Measurements from ENCODE around the gene LRRC73. TPM values are rescaled to one million over a fixed set of nuclear protein-coding genes. Genes with fewer than 3 reads are reported as not detected.
"Not testable (repeated sequence)": the region's sequence is repeated elsewhere in the genome, so short reads cannot be mapped to it uniquely, and the experiment has no call there.

The LRRC73 gene
- 0.01 TPM for polyA plus RNA-seq (2013)

- H3K27ac ChIP-seq (ENCODE audit: insufficient read depth in 1 of 2, low read depth in 1 of 2, low read length in 2 of 2, poor library complexity in 1 of 2, severe bottlenecking in 2 of 2), result no peak within 1 kb of the TSS
- POLR2A ChIA-PET, result interaction anchor here (0.5 kb wide), 1 partner anchor 53 kb away, joined by 4 read pairs; no protein-coding TSS in a partner anchor
- peak within 1 kb of the TSS; percentile 6 to 73 (median 59) for H3K4me3 ChIP-seq (ENCODE audit: control insufficient read depth in 1 of 7, extremely low read depth in 1 of 7, insufficient read depth in 4 of 7, low read depth in 2 of 7, low read length in 6 of 7)
Measured at GRCh38 chr6:43509984-43510826, at the start of gene LRRC73. LRRC73 (minus strand) TSS chr6:43510346; CDS start chr6:43509785, 561 bp downstream.

GRCh38 chr6:43559328-43559727 is 49.2 kb upstream of the LRRC73 start:
- CTCF ChIA-PET, result interaction anchor here (1.5 to 2.0 kb wide), 2 partner anchors 11 to 12 kb away, joined by 5 read pairs; no protein-coding TSS in a partner anchor
- Histone ChIP-seq H3K9me3 (ENCODE audit: control extremely low read depth in 1 of 5, control insufficient read depth in 4 of 5, insufficient read depth in 2 of 5, low read depth in 1 of 5, low read length in 4 of 5) (no peaks in the 10 kb centered on the region), H3K4me1 (ENCODE audit: control extremely low read depth in 1 of 4, control insufficient read depth in 4 of 4, insufficient read depth in 4 of 4, low read length in 3 of 4) (no peaks in the 10 kb centered on the region), H3K4me3 (ENCODE audit: control insufficient read depth in 1 of 7, extremely low read depth in 1 of 7, insufficient read depth in 4 of 7, low read depth in 2 of 7, low read length in 6 of 7) (no peak overlapping the region), H3K27me3 (replicated peaks in 2 of 5; ENCODE audit: control insufficient read depth in 4 of 5, insufficient read depth in 5 of 5, low read length in 4 of 5) (no peaks in the 10 kb centered on the region), H3K36me3 (ENCODE audit: control insufficient read depth in 4 of 4, insufficient read depth in 4 of 4, low read length in 3 of 4) (peaks cover 20 to 86% (median 60%) of the 10 kb centered on the region in 4 experiments), H3K27ac (ENCODE audit: insufficient read depth in 1 of 2, low read depth in 1 of 2, low read length in 2 of 2, poor library complexity in 1 of 2, severe bottlenecking in 2 of 2) (no peak overlapping the region)
- no peak for DNase-seq
- POLR2A ChIA-PET, result no interaction called here

More at GRCh38 chr6:43509984-43510826, at the start of gene LRRC73:
- Histone ChIP-seq H3K9me3 (ENCODE audit: control extremely low read depth in 1 of 5, control insufficient read depth in 4 of 5, insufficient read depth in 2 of 5, low read depth in 1 of 5, low read length in 4 of 5) (no peaks in the 10 kb centered on the region), H3K4me1 (ENCODE audit: control extremely low read depth in 1 of 4, control insufficient read depth in 4 of 4, insufficient read depth in 4 of 4, low read length in 3 of 4) (peaks cover 0 to 26% (median 19%) of the 10 kb centered on the region in 4 experiments), H3K36me3 (ENCODE audit: control insufficient read depth in 4 of 4, insufficient read depth in 4 of 4, low read length in 3 of 4) (peaks cover 12 to 49% (median 37%) of the 10 kb centered on the region in 4 experiments), H3K27me3 (replicated peaks in 2 of 5; ENCODE audit: control insufficient read depth in 4 of 5, insufficient read depth in 5 of 5, low read length in 4 of 5) (peaks cover 0 to 42% (median 17%) of the 10 kb centered on the region in 5 experiments)
- CTCF ChIA-PET, result interaction anchor here (0.9 to 2.1 kb wide), 2 partner anchors 64 to 132 kb away, joined by 3 to 4 read pairs; no protein-coding TSS in a partner anchor
- 9% methylated on average over 84 of the region's 96 CpGs for WGBS (ENCODE audit: insufficient coverage)
- DNase-seq, result peak; percentile 64 to 75 (median 69)

- POLR2A ChIA-PET; CTCF ChIA-PET; H3K27me3 ChIP-seq (replicated peaks in 2 of 5; ENCODE audit: control insufficient read depth in 4 of 5, insufficient read depth in 5 of 5, low read length in 4 of 5); H3K4me1 ChIP-seq (ENCODE audit: control extremely low read depth in 1 of 4, control insufficient read depth in 4 of 4, insufficient read depth in 4 of 4, low read length in 3 of 4); DNase-seq; H3K27ac ChIP-seq (ENCODE audit: insufficient read depth in 1 of 2, low read depth in 1 of 2, low read length in 2 of 2, poor library complexity in 1 of 2, severe bottlenecking in 2 of 2); H3K9me3 ChIP-seq (ENCODE audit: control extremely low read depth in 1 of 5, control insufficient read depth in 4 of 5, insufficient read depth in 2 of 5, low read depth in 1 of 5, low read length in 4 of 5); H3K4me3 ChIP-seq (ENCODE audit: control insufficient read depth in 1 of 7, extremely low read depth in 1 of 7, insufficient read depth in 4 of 7, low read depth in 2 of 7, low read length in 6 of 7): not testable (repeated sequence)
- peaks cover 18 to 83% (median 65%) of the 10 kb centered on the region in 4 experiments for H3K36me3 ChIP-seq (ENCODE audit: control insufficient read depth in 4 of 4, insufficient read depth in 4 of 4, low read length in 3 of 4)
- WGBS (ENCODE audit: insufficient coverage), result 100% methylated on average over 5 of the region's 7 CpGs
Measured at GRCh38 chr6:43557620-43558019, 47.5 kb upstream of the LRRC73 start.

- CTCF ChIA-PET, result interaction anchor here (1.2 kb wide), 2 partner anchors 9 to 61 kb away, joined by 3 read pairs; no protein-coding TSS in a partner anchor
- H3K4me3 ChIP-seq (ENCODE audit: control insufficient read depth in 1 of 7, extremely low read depth in 1 of 7, insufficient read depth in 4 of 7, low read depth in 2 of 7, low read length in 6 of 7), result no peak overlapping the region
- no peaks in the 10 kb centered on the region for H3K9me3 ChIP-seq (ENCODE audit: control extremely low read depth in 1 of 5, control insufficient read depth in 4 of 5, insufficient read depth in 2 of 5, low read depth in 1 of 5, low read length in 4 of 5)
- WGBS (ENCODE audit: insufficient coverage), result no CpG with 5 or more reads among the region's 3 CpGs
- no peak for DNase-seq
- POLR2A ChIA-PET, result no interaction called here
- peaks cover 23 to 88% (median 58%) of the 10 kb centered on the region in 4 experiments for H3K36me3 ChIP-seq (ENCODE audit: control insufficient read depth in 4 of 4, insufficient read depth in 4 of 4, low read length in 3 of 4)
- H3K27ac ChIP-seq (ENCODE audit: insufficient read depth in 1 of 2, low read depth in 1 of 2, low read length in 2 of 2, poor library complexity in 1 of 2, severe bottlenecking in 2 of 2), result no peak overlapping the region
- H3K27me3 ChIP-seq (replicated peaks in 2 of 5; ENCODE audit: control insufficient read depth in 4 of 5, insufficient read depth in 5 of 5, low read length in 4 of 5), result no peaks in the 10 kb centered on the region
- H3K4me1 ChIP-seq (ENCODE audit: control extremely low read depth in 1 of 4, control insufficient read depth in 4 of 4, insufficient read depth in 4 of 4, low read length in 3 of 4), result no peaks in the 10 kb centered on the region
Measured at GRCh38 chr6:43547222-43547621, 37.1 kb upstream of the LRRC73 start.

GRCh38 chr6:43544461-43544860 is 34.3 kb upstream of the LRRC73 start:
- no peak overlapping the region for H3K27ac ChIP-seq (ENCODE audit: insufficient read depth in 1 of 2, low read depth in 1 of 2, low read length in 2 of 2, poor library complexity in 1 of 2, severe bottlenecking in 2 of 2)
- no peak overlapping the region for H3K4me3 ChIP-seq (ENCODE audit: control insufficient read depth in 1 of 7, extremely low read depth in 1 of 7, insufficient read depth in 4 of 7, low read depth in 2 of 7, low read length in 6 of 7)
- ChIA-PET POLR2A (no interaction called here), CTCF (interaction anchor here (0.8 kb wide), 1 partner anchor 20 kb away, joined by 3 read pairs; no protein-coding TSS in a partner anchor)
- DNase-seq, result no peak
- no peaks in the 10 kb centered on the region for H3K9me3 ChIP-seq (ENCODE audit: control extremely low read depth in 1 of 5, control insufficient read depth in 4 of 5, insufficient read depth in 2 of 5, low read depth in 1 of 5, low read length in 4 of 5)
- no peaks in the 10 kb centered on the region for H3K4me1 ChIP-seq (ENCODE audit: control extremely low read depth in 1 of 4, control insufficient read depth in 4 of 4, insufficient read depth in 4 of 4, low read length in 3 of 4)
- no peaks in the 10 kb centered on the region for H3K27me3 ChIP-seq (replicated peaks in 2 of 5; ENCODE audit: control insufficient read depth in 4 of 5, insufficient read depth in 5 of 5, low read length in 4 of 5)
- peaks cover 17 to 78% (median 52%) of the 10 kb centered on the region in 4 experiments for H3K36me3 ChIP-seq (ENCODE audit: control insufficient read depth in 4 of 4, insufficient read depth in 4 of 4, low read length in 3 of 4)
- 93% methylated on average over 3 of the region's 4 CpGs for WGBS (ENCODE audit: insufficient coverage)

- no peak for DNase-seq
- WGBS (ENCODE audit: insufficient coverage), result 100% methylated on average over 1 of the region's 8 CpGs
- CTCF ChIA-PET, result no interaction called here
- H3K4me3 ChIP-seq (ENCODE audit: control insufficient read depth in 1 of 7, extremely low read depth in 1 of 7, insufficient read depth in 4 of 7, low read depth in 2 of 7, low read length in 6 of 7), result no peak overlapping the region
- no peaks in the 10 kb centered on the region for H3K27me3 ChIP-seq (replicated peaks in 2 of 5; ENCODE audit: control insufficient read depth in 4 of 5, insufficient read depth in 5 of 5, low read length in 4 of 5)
- POLR2A ChIA-PET, result no interaction called here
- no peak overlapping the region for H3K27ac ChIP-seq (ENCODE audit: insufficient read depth in 1 of 2, low read depth in 1 of 2, low read length in 2 of 2, poor library complexity in 1 of 2, severe bottlenecking in 2 of 2)
- H3K36me3 ChIP-seq (ENCODE audit: control insufficient read depth in 4 of 4, insufficient read depth in 4 of 4, low read length in 3 of 4), result peaks cover 22 to 75% (median 44%) of the 10 kb centered on the region in 4 experiments
- H3K4me1 ChIP-seq (ENCODE audit: control extremely low read depth in 1 of 4, control insufficient read depth in 4 of 4, insufficient read depth in 4 of 4, low read length in 3 of 4), result no peaks in the 10 kb centered on the region
- H3K9me3 ChIP-seq (ENCODE audit: control extremely low read depth in 1 of 5, control insufficient read depth in 4 of 5, insufficient read depth in 2 of 5, low read depth in 1 of 5, low read length in 4 of 5), result no peaks in the 10 kb centered on the region
Measured at GRCh38 chr6:43541774-43542471, 31.8 kb upstream of the LRRC73 start.
